ENCODE results near the gene CLEC1A. TPM values are rescaled to one million over a fixed set of nuclear protein-coding genes. Genes with fewer than 3 reads are reported as not detected.

The CLEC1A gene
- total RNA-seq, 1 donor from 2014 or later: not detected

- no peak overlapping the region for H3K27ac Mint-ChIP-seq (ENCODE audit: unreplicated experiment)
These were observed 33.5 kb downstream of the CLEC1A start for GRCh38 chr12:10065241-10065640.

GRCh38 chr12:10058387-10058786 lies 40.4 kb downstream of the CLEC1A start:
- H3K9me3 Mint-ChIP-seq (ENCODE audit: low read depth): no peaks in the 10 kb centered on the region
- no peaks in the 10 kb centered on the region for H3K36me3 Mint-ChIP-seq (ENCODE audit: low read depth)
- H3K4me3 Mint-ChIP-seq (ENCODE audit: unreplicated experiment): no peak overlapping the region
- H3K27ac Mint-ChIP-seq (ENCODE audit: unreplicated experiment): no peak overlapping the region
- no peaks in the 10 kb centered on the region for H3K4me1 Mint-ChIP-seq (ENCODE audit: low read depth)
- DNase-seq (ENCODE audit: low spot score): no peak
- no peaks in the 10 kb centered on the region for H3K27me3 Mint-ChIP-seq (ENCODE audit: low read depth)
- TF ChIP-seq CTCF (IDR thresholded peaks at IDR 0.05): no peak

More at GRCh38 chr12:10065241-10065640, 33.5 kb downstream of the CLEC1A start:
- H3K4me1 Mint-ChIP-seq (ENCODE audit: low read depth): no peaks in the 10 kb centered on the region
- H3K36me3 Mint-ChIP-seq (ENCODE audit: low read depth): no peaks in the 10 kb centered on the region
- no peak for TF ChIP-seq CTCF (IDR thresholded peaks at IDR 0.05)
- DNase-seq (ENCODE audit: low spot score): no peak
- no peaks in the 10 kb centered on the region for H3K27me3 Mint-ChIP-seq (ENCODE audit: low read depth)
- H3K4me3 Mint-ChIP-seq (ENCODE audit: unreplicated experiment): no peak overlapping the region
- no peaks in the 10 kb centered on the region for H3K9me3 Mint-ChIP-seq (ENCODE audit: low read depth)

- Mint-ChIP-seq H3K36me3 (ENCODE audit: low read depth) (no peaks in the 10 kb centered on the region), H3K4me1 (ENCODE audit: low read depth) (no peaks in the 10 kb centered on the region)
These were observed 46.4 kb downstream of the CLEC1A start for GRCh38 chr12:10052193-10052913.

GRCh38 chr12:10048526-10048925 lies 50.3 kb downstream of the CLEC1A start:
- no peak for DNase-seq (ENCODE audit: low spot score)
- H3K27me3 Mint-ChIP-seq (ENCODE audit: low read depth): no peaks in the 10 kb centered on the region
- TF ChIP-seq CTCF (IDR thresholded peaks at IDR 0.05): no peak
- no peaks in the 10 kb centered on the region for H3K36me3 Mint-ChIP-seq (ENCODE audit: low read depth)
- no peaks in the 10 kb centered on the region for H3K4me1 Mint-ChIP-seq (ENCODE audit: low read depth)
- H3K27ac Mint-ChIP-seq (ENCODE audit: unreplicated experiment): no peak overlapping the region
- no peak overlapping the region for H3K4me3 Mint-ChIP-seq (ENCODE audit: unreplicated experiment)
- peaks cover 9% of the 10 kb centered on the region for H3K9me3 Mint-ChIP-seq (ENCODE audit: low read depth)

More at GRCh38 chr12:10052193-10052913, 46.4 kb downstream of the CLEC1A start:
- H3K9me3 Mint-ChIP-seq (ENCODE audit: low read depth): peaks cover 9% of the 10 kb centered on the region
- no peak for DNase-seq (ENCODE audit: low spot score)
- no peaks in the 10 kb centered on the region for H3K27me3 Mint-ChIP-seq (ENCODE audit: low read depth)
- no peak for TF ChIP-seq CTCF (IDR thresholded peaks at IDR 0.05)
- no peak overlapping the region for H3K4me3 Mint-ChIP-seq (ENCODE audit: unreplicated experiment)
- no peak overlapping the region for H3K27ac Mint-ChIP-seq (ENCODE audit: unreplicated experiment)

GRCh38 chr12:10042167-10042566 lies 56.6 kb downstream of the CLEC1A start:
- Mint-ChIP-seq H3K36me3 (ENCODE audit: low read depth) (no peaks in the 10 kb centered on the region), H3K4me3 (ENCODE audit: unreplicated experiment) (no peak overlapping the region), H3K9me3 (ENCODE audit: low read depth) (no peaks in the 10 kb centered on the region), H3K4me1 (ENCODE audit: low read depth) (no peaks in the 10 kb centered on the region), H3K27me3 (ENCODE audit: low read depth) (no peaks in the 10 kb centered on the region), H3K27ac (ENCODE audit: unreplicated experiment) (no peak overlapping the region)
- TF ChIP-seq CTCF (IDR thresholded peaks at IDR 0.05): no peak
- no peak for DNase-seq (ENCODE audit: low spot score)

Measured in chondrocyte (in vitro differentiated cells).